ENCODE results near the gene RAP1GAP2.

RAP1GAP2 gene

GRCh38 chr17:3011891-3012290, 215.7 kb downstream of the RAP1GAP2 start:
- WGBS, 2 experiments, result 92 to 95% methylated on average over 7 of the region's 7 CpGs
- no peak overlapping the region for H3K27ac ChIP-seq (ENCODE audit: insufficient read depth, low read depth, low read length, poor library complexity, severe bottlenecking)

GRCh38 chr17:3012926-3013581, 216.8 kb downstream of the RAP1GAP2 start:
- Histone ChIP-seq H3K4me3 (ENCODE audit: insufficient read depth, low read depth, low read length) (no peak overlapping the region), H3K27me3 (ENCODE audit: control insufficient read depth, insufficient read depth, low read length, poor library complexity, severe bottlenecking) (no peaks in the 10 kb centered on the region), H3K9me3 (ENCODE audit: control insufficient read depth, low read length) (no peaks in the 10 kb centered on the region), H3K4me1 (ENCODE audit: control insufficient read depth, insufficient read depth, low read length) (no peaks in the 10 kb centered on the region), H3K27ac (ENCODE audit: insufficient read depth, low read depth, low read length, poor library complexity, severe bottlenecking) (no peak overlapping the region), H3K36me3 (ENCODE audit: control insufficient read depth, insufficient read depth, low read length) (no peaks in the 10 kb centered on the region)
- 72 to 73% methylated on average over 21 of the region's 21 CpGs for WGBS, 2 experiments

More at GRCh38 chr17:3011891-3012290, 215.7 kb downstream of the RAP1GAP2 start:
- no peak overlapping the region for H3K4me3 ChIP-seq (ENCODE audit: insufficient read depth, low read depth, low read length)
- no peaks in the 10 kb centered on the region for H3K36me3 ChIP-seq (ENCODE audit: control insufficient read depth, insufficient read depth, low read length)
- no peaks in the 10 kb centered on the region for H3K9me3 ChIP-seq (ENCODE audit: control insufficient read depth, low read length)
- no peaks in the 10 kb centered on the region for H3K4me1 ChIP-seq (ENCODE audit: control insufficient read depth, insufficient read depth, low read length)
- no peaks in the 10 kb centered on the region for H3K27me3 ChIP-seq (ENCODE audit: control insufficient read depth, insufficient read depth, low read length, poor library complexity, severe bottlenecking)

DNA sequence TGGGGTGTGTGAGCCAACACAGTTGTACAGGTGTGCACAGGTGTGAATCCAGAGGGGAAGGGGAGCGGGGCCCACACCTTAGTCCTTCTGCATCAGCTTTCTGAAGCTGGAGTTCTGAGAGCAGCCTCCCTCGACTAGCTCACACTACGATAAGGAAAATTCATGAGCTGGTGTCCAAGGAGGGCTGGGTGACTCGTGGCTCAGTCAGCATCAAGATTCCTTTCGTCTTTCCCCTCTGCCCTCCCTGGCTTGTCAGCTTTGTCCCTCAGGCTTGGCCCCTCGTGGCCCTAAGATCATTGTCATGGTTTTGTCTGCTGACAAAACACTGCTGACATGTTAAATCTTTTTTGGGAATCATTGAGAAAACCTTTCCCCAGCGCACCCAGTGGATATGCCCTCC, 219.7 kb downstream of the RAP1GAP2 start:
- H3K9me3 ChIP-seq (ENCODE audit: control insufficient read depth, low read length), result no peaks in the 10 kb centered on the region
- no peaks in the 10 kb centered on the region for H3K27me3 ChIP-seq (ENCODE audit: control insufficient read depth, insufficient read depth, low read length, poor library complexity, severe bottlenecking)
- no peaks in the 10 kb centered on the region for H3K4me1 ChIP-seq (ENCODE audit: control insufficient read depth, insufficient read depth, low read length)
- H3K27ac ChIP-seq (ENCODE audit: insufficient read depth, low read depth, low read length, poor library complexity, severe bottlenecking), result no peak overlapping the region
- no peaks in the 10 kb centered on the region for H3K36me3 ChIP-seq (ENCODE audit: control insufficient read depth, insufficient read depth, low read length)
- H3K4me3 ChIP-seq (ENCODE audit: insufficient read depth, low read depth, low read length), result no peak overlapping the region
- 85 to 89% methylated on average over 7 of the region's 7 CpGs for WGBS, 2 experiments

DNA sequence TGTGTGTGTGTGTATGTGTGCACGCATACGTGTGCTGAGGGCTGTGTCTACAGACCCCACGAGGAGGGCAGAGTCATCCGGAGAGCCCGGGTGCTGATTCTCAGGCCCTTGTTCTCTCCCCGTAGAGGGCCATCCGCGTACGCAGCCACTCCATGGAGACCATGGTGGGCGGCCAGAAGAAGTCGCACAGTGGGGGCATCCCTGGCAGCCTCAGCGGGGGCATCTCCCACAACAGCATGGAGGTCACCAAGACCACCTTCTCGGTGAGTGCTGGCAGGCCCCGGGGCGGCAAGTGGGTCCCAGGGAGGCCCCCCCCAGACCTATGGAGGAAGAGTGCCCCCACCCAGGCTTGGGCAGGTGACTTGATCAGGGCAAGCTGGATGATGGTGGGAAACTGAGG, 221.7 kb downstream of the RAP1GAP2 start:
- H3K4me3 ChIP-seq (ENCODE audit: insufficient read depth, low read depth, low read length), result no peak overlapping the region
- H3K27ac ChIP-seq (ENCODE audit: insufficient read depth, low read depth, low read length, poor library complexity, severe bottlenecking), result no peak overlapping the region
- no peaks in the 10 kb centered on the region for H3K4me1 ChIP-seq (ENCODE audit: control insufficient read depth, insufficient read depth, low read length)
- WGBS, 2 experiments, result 95% methylated on average over 15 of the region's 15 CpGs
- H3K27me3 ChIP-seq (ENCODE audit: control insufficient read depth, insufficient read depth, low read length, poor library complexity, severe bottlenecking), result no peaks in the 10 kb centered on the region
- no peaks in the 10 kb centered on the region for H3K9me3 ChIP-seq (ENCODE audit: control insufficient read depth, low read length)
- no peaks in the 10 kb centered on the region for H3K36me3 ChIP-seq (ENCODE audit: control insufficient read depth, insufficient read depth, low read length)

DNA sequence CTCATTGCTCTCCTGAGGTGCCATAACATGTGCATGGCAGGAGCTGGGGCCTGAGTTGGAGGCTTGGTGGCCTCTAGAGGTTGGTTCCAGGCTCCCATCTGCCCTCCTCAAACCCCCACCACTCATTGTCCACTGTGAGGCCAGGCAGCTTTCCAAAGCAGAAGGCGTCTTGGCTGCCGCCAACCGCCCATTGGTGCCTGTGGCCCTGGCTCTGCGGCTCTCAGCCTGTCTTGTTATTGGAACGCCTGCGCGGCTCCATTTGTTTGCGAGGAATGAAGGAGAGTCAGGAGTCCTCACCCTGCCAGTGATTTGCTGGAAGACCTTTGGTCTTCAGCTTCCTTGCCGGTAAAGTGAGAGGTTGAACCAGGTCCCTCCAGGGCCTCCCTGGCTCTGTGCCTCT, 223.5 kb downstream of the RAP1GAP2 start:
- WGBS, 2 experiments, result 74 to 75% methylated on average over 9 of the region's 9 CpGs
- Histone ChIP-seq H3K27me3 (ENCODE audit: control insufficient read depth, insufficient read depth, low read length, poor library complexity, severe bottlenecking) (no peaks in the 10 kb centered on the region), H3K4me1 (ENCODE audit: control insufficient read depth, insufficient read depth, low read length) (no peaks in the 10 kb centered on the region)

DNA sequence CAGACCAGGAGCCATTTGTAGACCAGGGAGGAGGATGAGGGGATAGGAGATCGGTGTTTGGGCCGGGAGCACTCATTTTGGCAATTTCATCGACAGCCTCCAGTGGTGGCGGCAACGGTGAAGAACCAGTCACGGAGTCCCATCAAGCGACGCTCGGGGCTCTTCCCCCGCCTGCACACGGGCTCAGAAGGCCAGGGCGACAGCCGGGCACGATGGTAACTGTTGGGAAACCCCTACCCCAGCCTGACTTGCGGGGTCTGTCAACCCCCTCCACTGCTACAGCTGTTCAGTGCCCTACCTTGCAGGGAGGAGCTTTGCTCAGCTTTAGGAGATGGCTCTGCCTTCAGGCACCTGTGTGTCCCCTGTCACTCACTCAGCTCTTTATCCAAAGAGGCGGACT, 224.1 kb downstream of the RAP1GAP2 start:
- no peak overlapping the region for H3K4me3 ChIP-seq (ENCODE audit: insufficient read depth, low read depth, low read length)
- no peaks in the 10 kb centered on the region for H3K36me3 ChIP-seq (ENCODE audit: control insufficient read depth, insufficient read depth, low read length)
- no peaks in the 10 kb centered on the region for H3K27me3 ChIP-seq (ENCODE audit: control insufficient read depth, insufficient read depth, low read length, poor library complexity, severe bottlenecking)
- WGBS, 2 experiments, result 95 to 96% methylated on average over 16 of the region's 16 CpGs
- H3K9me3 ChIP-seq (ENCODE audit: control insufficient read depth, low read length), result peaks cover 2% of the 10 kb centered on the region
- no peaks in the 10 kb centered on the region for H3K4me1 ChIP-seq (ENCODE audit: control insufficient read depth, insufficient read depth, low read length)
- no peak overlapping the region for H3K27ac ChIP-seq (ENCODE audit: insufficient read depth, low read depth, low read length, poor library complexity, severe bottlenecking)

More for the DNA sequence above, 223.5 kb downstream of the RAP1GAP2 start:
- Histone ChIP-seq H3K9me3 (ENCODE audit: control insufficient read depth, low read length) (peaks cover 2% of the 10 kb centered on the region), H3K27ac (ENCODE audit: insufficient read depth, low read depth, low read length, poor library complexity, severe bottlenecking) (no peak overlapping the region), H3K4me3 (ENCODE audit: insufficient read depth, low read depth, low read length) (no peak overlapping the region), H3K36me3 (ENCODE audit: control insufficient read depth, insufficient read depth, low read length) (no peaks in the 10 kb centered on the region)

- no peak overlapping the region for H3K27ac ChIP-seq (ENCODE audit: insufficient read depth, low read depth, low read length, poor library complexity, severe bottlenecking)
- peaks cover 2% of the 10 kb centered on the region for H3K9me3 ChIP-seq (ENCODE audit: control insufficient read depth, low read length)
- WGBS, 2 experiments, result 98 to 100% methylated on average over 3 to 4 of the region's 4 CpGs
- H3K4me3 ChIP-seq (ENCODE audit: insufficient read depth, low read depth, low read length), result no peak overlapping the region
- peaks cover 10% of the 10 kb centered on the region for H3K4me1 ChIP-seq (ENCODE audit: control insufficient read depth, insufficient read depth, low read length)
- no peaks in the 10 kb centered on the region for H3K36me3 ChIP-seq (ENCODE audit: control insufficient read depth, insufficient read depth, low read length)
- H3K27me3 ChIP-seq (ENCODE audit: control insufficient read depth, insufficient read depth, low read length, poor library complexity, severe bottlenecking), result no peaks in the 10 kb centered on the region
These were observed 226.0 kb downstream of the RAP1GAP2 start for GRCh38 chr17:3022197-3022596.

DNA sequence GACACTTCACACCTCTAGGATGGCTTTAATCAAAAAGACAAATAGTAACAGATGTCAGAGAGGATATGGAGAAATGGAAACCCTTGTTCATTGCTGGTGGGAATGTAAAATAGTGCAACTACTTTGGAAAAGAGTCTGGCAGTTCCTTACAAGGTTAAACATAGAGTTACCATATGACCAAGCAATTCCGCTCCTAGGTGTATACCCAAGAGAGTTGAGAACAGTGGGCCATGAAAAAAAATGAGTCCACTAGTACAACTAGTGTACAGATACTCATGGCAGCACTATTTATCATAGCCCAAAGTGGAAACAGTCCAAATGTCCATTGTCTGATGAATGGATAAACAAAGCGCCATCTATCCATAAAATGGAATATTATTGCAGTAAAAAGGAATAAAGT, 228.1 kb downstream of the RAP1GAP2 start:
- Histone ChIP-seq H3K27ac (ENCODE audit: insufficient read depth, low read depth, low read length, poor library complexity, severe bottlenecking) (no peak overlapping the region), H3K36me3 (ENCODE audit: control insufficient read depth, insufficient read depth, low read length) (no peaks in the 10 kb centered on the region), H3K27me3 (ENCODE audit: control insufficient read depth, insufficient read depth, low read length, poor library complexity, severe bottlenecking) (no peaks in the 10 kb centered on the region), H3K4me1 (ENCODE audit: control insufficient read depth, insufficient read depth, low read length) (peaks cover 11% of the 10 kb centered on the region), H3K9me3 (ENCODE audit: control insufficient read depth, low read length) (peaks cover 2% of the 10 kb centered on the region), H3K4me3 (ENCODE audit: insufficient read depth, low read depth, low read length) (no peak overlapping the region)
- WGBS, 2 experiments, result 97 to 100% methylated on average over 1 to 2 of the region's 2 CpGs

GRCh38 chr17:3025421-3026124, 229.3 kb downstream of the RAP1GAP2 start:
- Histone ChIP-seq H3K27ac (ENCODE audit: insufficient read depth, low read depth, low read length, poor library complexity, severe bottlenecking) (no peak overlapping the region), H3K36me3 (ENCODE audit: control insufficient read depth, insufficient read depth, low read length) (no peaks in the 10 kb centered on the region), H3K27me3 (ENCODE audit: control insufficient read depth, insufficient read depth, low read length, poor library complexity, severe bottlenecking) (no peaks in the 10 kb centered on the region), H3K4me1 (ENCODE audit: control insufficient read depth, insufficient read depth, low read length) (peaks cover 11% of the 10 kb centered on the region), H3K4me3 (ENCODE audit: insufficient read depth, low read depth, low read length) (no peak overlapping the region), H3K9me3 (ENCODE audit: control insufficient read depth, low read length) (peaks cover 2% of the 10 kb centered on the region)
- 95 to 97% methylated on average over 17 of the region's 17 CpGs for WGBS, 2 experiments

DNA sequence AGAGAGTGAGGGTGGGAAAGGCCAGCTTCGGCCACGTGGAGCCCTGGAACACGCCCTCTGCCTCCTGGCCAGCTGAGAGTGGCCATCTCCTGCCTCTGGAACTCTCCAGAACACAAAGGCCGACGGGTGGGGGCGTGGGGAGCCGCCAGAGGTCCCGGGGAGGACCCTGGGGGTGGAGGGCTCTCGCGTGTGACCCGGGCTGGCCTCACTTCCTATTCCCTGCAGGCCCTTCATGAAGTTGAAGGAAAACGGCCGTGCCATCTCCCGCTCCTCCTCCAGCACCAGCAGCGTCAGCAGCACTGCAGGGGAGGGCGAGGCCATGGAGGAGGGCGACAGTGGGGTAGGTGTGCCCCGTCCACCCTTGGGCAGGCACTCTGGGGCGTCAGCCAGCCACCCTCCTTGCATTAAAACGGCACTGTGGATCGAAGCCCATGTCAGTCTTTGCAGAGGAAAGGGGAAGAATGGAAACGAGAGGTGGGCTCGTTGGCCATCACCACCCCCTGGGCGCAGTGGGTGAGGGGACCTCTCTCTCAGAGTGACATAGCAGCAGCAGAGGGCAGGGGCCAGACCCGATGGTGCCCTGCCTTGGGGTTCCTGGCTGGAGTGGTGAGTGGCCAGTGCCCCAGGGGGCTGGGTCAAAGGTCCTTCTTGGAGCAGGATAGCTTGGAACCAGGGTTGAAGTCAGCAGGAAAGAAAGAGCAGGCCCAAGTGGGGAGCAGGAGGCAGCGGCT, 230.1 kb downstream of the RAP1GAP2 start:
- peaks cover 11% of the 10 kb centered on the region for H3K4me1 ChIP-seq (ENCODE audit: control insufficient read depth, insufficient read depth, low read length)
- no peak overlapping the region for H3K27ac ChIP-seq (ENCODE audit: insufficient read depth, low read depth, low read length, poor library complexity, severe bottlenecking)

More for the DNA sequence above, 230.1 kb downstream of the RAP1GAP2 start:
- no peak overlapping the region for H3K4me3 ChIP-seq (ENCODE audit: insufficient read depth, low read depth, low read length)
- no peaks in the 10 kb centered on the region for H3K27me3 ChIP-seq (ENCODE audit: control insufficient read depth, insufficient read depth, low read length, poor library complexity, severe bottlenecking)
- H3K36me3 ChIP-seq (ENCODE audit: control insufficient read depth, insufficient read depth, low read length), result no peaks in the 10 kb centered on the region
- peaks cover 2% of the 10 kb centered on the region for H3K9me3 ChIP-seq (ENCODE audit: control insufficient read depth, low read length)
- 92 to 93% methylated on average over 26 of the region's 26 CpGs for WGBS, 2 experiments

All from ectodermal cell (in vitro differentiated cells).